SJSA1 (cell line): ENCODE results near the gene LRRC32. TPM values are rescaled to one million over a fixed set of nuclear protein-coding genes. Genes with fewer than 3 reads are reported as not detected.

Experiments used
- DNase-seq, 2 experiments: peaks; one replicate each; pipeline ENCODE4 v3.0.0-alpha.2; 2015 to 2020; ENCODE audit warnings: low spot score in 2 of 2, low read depth in 1 of 2
- H3K27ac ChIP-seq: fragments of 250-450 bp; sonication (Bioruptor Pico); 2 replicates; pipeline ENCODE4 v1.5.1; 2020; ENCODE audit warnings: mild to moderate bottlenecking, moderate library complexity
- H3K27me3 ChIP-seq: fragments of 250-450 bp; sonication (Bioruptor Pico); replicated peaks from 2 replicates; pipeline ENCODE4 v1.5.1; 2020; ENCODE audit warnings: mild to moderate bottlenecking, moderate library complexity
- H3K36me3 ChIP-seq: fragments of 250-450 bp; sonication (Bioruptor Pico); 2 replicates; pipeline ENCODE4 v1.5.1; 2020; ENCODE audit warnings: mild to moderate bottlenecking
- H3K4me1 ChIP-seq: fragments of 250-450 bp; sonication (Bioruptor Pico); replicated peaks from 2 replicates; pipeline ENCODE4 v1.6.1; 2021; ENCODE audit warnings: mild to moderate bottlenecking
- H3K4me3 ChIP-seq: fragments of 250-450 bp; sonication (Bioruptor Pico); 2 replicates; pipeline ENCODE4 v1.5.1; 2020; ENCODE audit warnings: mild to moderate bottlenecking
- H3K9me3 ChIP-seq: fragments of 250-450 bp; sonication (Bioruptor Pico); replicated peaks from 2 replicates; pipeline ENCODE4 v1.5.1; 2020; ENCODE audit warnings: mild to moderate bottlenecking
- total RNA-seq: library from RNA; depleted of rRNA; stranded (reverse); fragments of >200 nt; shearing (Covaris generic); gene quantifications from 2 replicates; pipeline ENCODE4 v1.2.3, GENCODE V29; 2014

The LRRC32 gene
- total RNA-seq, 1 experiment from 2014 or later = 7.8 TPM

DNA sequence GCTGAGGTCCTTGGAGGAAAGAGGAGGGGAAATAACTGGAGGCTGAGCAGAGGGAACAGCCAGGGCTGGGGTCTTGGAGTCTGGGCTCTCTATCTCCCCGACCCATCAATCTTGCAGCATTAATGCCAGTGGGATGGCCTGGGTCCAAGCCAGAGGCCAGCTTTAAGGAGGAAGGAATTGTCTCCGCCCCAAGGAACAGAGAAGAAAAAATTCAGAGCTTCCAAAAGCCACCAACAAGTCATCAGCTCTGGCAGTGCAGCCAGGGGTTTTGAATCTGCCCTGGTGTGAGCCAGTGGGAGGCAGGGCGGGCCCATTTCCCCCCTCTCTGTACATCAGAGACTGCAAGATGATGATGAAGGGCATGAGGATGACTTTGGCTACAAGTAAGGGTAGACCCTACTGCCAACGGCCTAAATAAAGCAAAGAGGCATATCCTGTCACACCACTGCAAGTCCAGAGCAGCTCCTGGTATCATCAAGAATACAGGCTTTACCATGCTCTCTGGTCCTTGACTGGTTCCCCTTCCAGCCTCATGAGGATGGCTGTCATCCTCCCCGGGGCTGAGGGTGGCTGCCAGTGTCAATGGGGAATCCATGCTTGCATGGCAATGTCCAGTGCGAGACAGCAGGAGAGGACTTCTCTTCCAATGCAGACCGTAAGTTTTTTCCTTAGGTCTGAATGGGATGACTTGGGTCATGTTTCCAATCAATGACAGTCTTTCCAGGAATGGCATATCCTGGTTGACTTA, 34.4 kb downstream of the LRRC32 start:
- Histone ChIP-seq H3K27ac (no peak overlapping the region), H3K36me3 (no peaks in the 10 kb centered on the region), H3K9me3 (no peaks in the 10 kb centered on the region), H3K27me3 (no peaks in the 10 kb centered on the region), H3K4me1 (no peaks in the 10 kb centered on the region), H3K4me3 (no peak overlapping the region)
- DNase-seq = no peak

DNA sequence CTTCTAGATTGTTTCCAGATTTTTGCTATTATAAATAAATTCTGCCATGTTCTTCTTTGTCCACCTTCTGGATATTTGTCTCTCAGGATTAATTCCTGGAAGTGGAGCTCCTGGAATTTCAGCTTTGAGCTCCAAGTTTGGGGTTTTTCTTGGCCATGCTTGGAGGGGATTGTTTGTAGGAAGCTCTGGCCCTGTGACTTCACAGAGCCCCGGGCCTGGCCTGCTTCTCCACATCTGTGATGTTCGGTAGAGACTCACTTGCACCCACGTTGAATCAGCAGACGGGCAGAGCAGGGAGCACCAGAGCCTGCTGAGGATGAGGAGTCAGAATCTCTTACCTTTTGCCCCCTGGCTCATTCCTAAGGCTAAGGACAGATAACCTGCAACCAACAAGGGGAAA, 35.7 kb downstream of the LRRC32 start:
- H3K27ac ChIP-seq = no peak overlapping the region
- H3K9me3 ChIP-seq = no peaks in the 10 kb centered on the region
- no peak overlapping the region for H3K4me3 ChIP-seq
- no peak for DNase-seq
- H3K36me3 ChIP-seq = no peaks in the 10 kb centered on the region
- H3K4me1 ChIP-seq = no peaks in the 10 kb centered on the region
- H3K27me3 ChIP-seq = no peaks in the 10 kb centered on the region

DNA sequence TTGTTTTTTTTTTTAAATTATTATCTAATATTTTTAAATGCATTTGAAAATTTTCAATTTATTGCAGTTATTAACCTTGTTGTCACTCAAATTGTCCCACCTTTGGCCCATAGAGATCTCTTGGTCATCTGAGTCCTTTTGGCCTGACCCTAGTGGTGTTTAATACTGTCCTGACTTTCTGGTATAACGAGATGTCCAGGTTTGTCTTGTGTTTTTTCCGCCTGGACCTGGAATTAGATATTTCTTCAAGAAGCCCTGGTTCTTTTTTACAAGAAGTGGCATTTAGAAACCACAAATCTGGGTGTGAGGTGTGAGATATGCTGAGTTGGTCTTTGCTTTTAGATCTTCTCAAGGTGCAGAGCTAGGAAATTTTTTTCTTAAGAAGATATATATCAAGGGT, 38.1 kb downstream of the LRRC32 start:
- H3K4me3 ChIP-seq = no peak overlapping the region
- H3K27me3 ChIP-seq = no peaks in the 10 kb centered on the region
- H3K4me1 ChIP-seq = no peaks in the 10 kb centered on the region
- no peaks in the 10 kb centered on the region for H3K9me3 ChIP-seq
- H3K27ac ChIP-seq = no peak overlapping the region
- no peak for DNase-seq
- H3K36me3 ChIP-seq = no peaks in the 10 kb centered on the region

DNA sequence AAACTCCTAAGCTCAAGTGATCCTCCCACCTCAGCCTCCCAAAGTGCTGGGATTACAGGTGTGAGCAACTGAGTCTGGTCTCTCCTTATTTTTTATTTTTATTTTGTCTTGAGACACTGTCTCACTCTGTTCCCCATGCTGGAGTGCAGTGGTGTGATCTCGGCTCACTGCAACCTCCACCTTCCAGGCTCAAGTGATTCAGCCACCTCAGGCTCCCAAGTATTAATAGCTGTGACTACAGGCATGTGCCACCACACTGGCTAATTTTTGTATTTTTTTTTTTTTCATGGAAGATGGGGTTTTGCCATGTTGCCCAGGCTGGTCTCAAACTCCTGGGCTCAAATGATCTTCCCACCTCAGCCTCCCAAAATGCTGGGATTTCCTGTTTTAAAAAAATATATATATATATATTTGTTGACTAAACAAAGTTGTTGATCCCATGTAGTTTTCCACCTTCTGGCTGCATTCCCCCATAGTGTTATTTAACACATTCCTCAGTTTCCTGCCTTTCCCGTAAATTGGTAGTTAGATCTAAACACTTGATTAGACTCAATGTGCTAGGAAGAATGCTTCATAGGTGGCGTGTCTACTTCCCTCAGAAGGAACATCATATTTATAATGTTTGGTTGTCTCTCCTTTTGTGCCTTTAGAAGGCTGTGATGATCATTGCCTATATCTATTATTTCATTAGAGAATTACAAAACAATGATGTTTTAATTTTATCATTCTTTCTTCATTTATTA, 38.8 kb downstream of the LRRC32 start:
- Histone ChIP-seq H3K27me3 (no peaks in the 10 kb centered on the region), H3K4me3 (no peak overlapping the region), H3K4me1 (peaks cover 6% of the 10 kb centered on the region), H3K36me3 (no peaks in the 10 kb centered on the region), H3K9me3 (no peaks in the 10 kb centered on the region), H3K27ac (no peak overlapping the region)
- DNase-seq = no peak

DNA sequence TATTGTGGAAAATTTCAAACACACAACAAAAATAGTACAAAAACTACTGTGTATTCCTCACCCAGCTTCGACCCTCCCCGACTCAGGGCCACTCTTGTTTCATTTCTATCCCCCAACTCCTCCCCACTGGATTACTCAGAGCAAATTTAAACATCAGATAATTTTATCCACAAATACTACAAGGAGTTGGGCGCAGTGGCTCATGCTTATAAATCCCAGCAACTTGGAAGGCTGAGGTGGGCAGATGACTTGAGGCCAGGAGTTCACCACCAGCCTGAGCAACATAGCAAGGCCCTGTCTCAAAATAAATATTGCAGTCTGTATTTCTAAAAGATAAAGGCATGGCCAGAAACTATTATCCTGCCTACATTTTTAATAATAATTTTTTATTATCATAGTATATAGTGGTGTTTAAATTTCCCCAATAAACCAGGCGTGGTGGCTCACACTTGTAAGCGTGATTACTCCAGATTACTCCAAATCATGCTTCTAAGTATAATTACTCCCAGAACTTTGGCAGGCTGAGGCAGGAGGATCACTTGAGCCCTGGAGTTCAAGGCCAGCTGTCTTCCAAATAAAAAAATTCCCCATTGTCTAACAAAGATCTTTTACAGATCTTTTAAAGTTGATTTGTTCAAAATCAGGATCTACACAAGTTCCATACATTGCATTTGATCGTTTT, 39.8 kb downstream of the LRRC32 start:
- DNase-seq = no peak
- H3K9me3 ChIP-seq = no peaks in the 10 kb centered on the region
- no peak overlapping the region for H3K4me3 ChIP-seq
- H3K27me3 ChIP-seq = no peaks in the 10 kb centered on the region
- H3K4me1 ChIP-seq = peaks cover 9% of the 10 kb centered on the region
- H3K36me3 ChIP-seq = no peaks in the 10 kb centered on the region
- H3K27ac ChIP-seq = no peak overlapping the region

- Histone ChIP-seq H3K27ac (no peak overlapping the region), H3K4me3 (no peak overlapping the region)
Measured at GRCh38 chr11:76629853-76630599, 40.5 kb downstream of the LRRC32 start.

GRCh38 chr11:76629116-76629852, 41.3 kb downstream of the LRRC32 start:
- H3K27ac ChIP-seq = no peak overlapping the region
- H3K9me3 ChIP-seq = no peaks in the 10 kb centered on the region
- H3K4me1 ChIP-seq = peaks cover 9% of the 10 kb centered on the region
- no peaks in the 10 kb centered on the region for H3K36me3 ChIP-seq
- H3K27me3 ChIP-seq = no peaks in the 10 kb centered on the region
- no peak for DNase-seq
- H3K4me3 ChIP-seq = no peak overlapping the region

More at GRCh38 chr11:76629853-76630599, 40.5 kb downstream of the LRRC32 start:
- no peak for DNase-seq
- H3K9me3 ChIP-seq = no peaks in the 10 kb centered on the region
- H3K4me1 ChIP-seq = peaks cover 9% of the 10 kb centered on the region
- no peaks in the 10 kb centered on the region for H3K36me3 ChIP-seq
- no peaks in the 10 kb centered on the region for H3K27me3 ChIP-seq

GRCh38 chr11:76628408-76628947, 42.1 kb downstream of the LRRC32 start:
- H3K27ac ChIP-seq = no peak overlapping the region
- DNase-seq = no peak
- H3K4me3 ChIP-seq = no peak overlapping the region
- H3K9me3 ChIP-seq = no peaks in the 10 kb centered on the region
- H3K36me3 ChIP-seq = no peaks in the 10 kb centered on the region
- H3K4me1 ChIP-seq = peaks cover 15% of the 10 kb centered on the region
- H3K27me3 ChIP-seq = no peaks in the 10 kb centered on the region

- no peaks in the 10 kb centered on the region for H3K27me3 ChIP-seq
- no peak for DNase-seq
- no peaks in the 10 kb centered on the region for H3K36me3 ChIP-seq
- H3K9me3 ChIP-seq = no peaks in the 10 kb centered on the region
- no peak overlapping the region for H3K4me3 ChIP-seq
- H3K27ac ChIP-seq = no peak overlapping the region
- H3K4me1 ChIP-seq = peaks cover 21% of the 10 kb centered on the region
Measured at GRCh38 chr11:76627606-76628005, 42.9 kb downstream of the LRRC32 start.

DNA sequence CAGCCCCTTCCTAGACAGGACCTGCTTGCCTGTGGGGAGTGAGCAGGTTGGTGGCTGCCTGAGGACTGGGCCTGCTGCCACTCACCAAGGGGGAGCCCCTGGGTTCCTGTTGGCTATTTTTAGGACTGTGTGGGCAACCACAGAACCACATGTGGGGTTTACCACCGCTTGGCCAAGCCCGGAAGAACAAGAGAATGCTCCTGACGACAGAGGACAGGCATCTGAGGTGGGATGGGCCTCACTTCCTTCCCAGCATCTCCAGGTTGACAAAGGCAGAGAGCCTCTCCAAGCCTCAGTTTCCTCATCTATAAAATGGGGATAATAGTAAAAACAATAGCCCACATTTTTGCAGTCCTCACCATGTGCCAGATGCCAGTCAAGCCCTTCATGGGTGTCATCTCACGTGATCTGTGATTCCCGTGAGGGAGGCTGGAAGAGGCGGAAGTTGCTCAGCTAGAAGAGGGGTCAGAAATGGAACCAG, 43.6 kb downstream of the LRRC32 start:
- no peaks in the 10 kb centered on the region for H3K27me3 ChIP-seq
- H3K36me3 ChIP-seq = no peaks in the 10 kb centered on the region
- DNase-seq = peak; percentile 39 to 60
- no peak overlapping the region for H3K27ac ChIP-seq
- peaks cover 21% of the 10 kb centered on the region for H3K4me1 ChIP-seq
- H3K4me3 ChIP-seq = no peak overlapping the region
- H3K9me3 ChIP-seq = no peaks in the 10 kb centered on the region

GRCh38 chr11:76626266-76626665, 44.3 kb downstream of the LRRC32 start:
- peaks cover 21% of the 10 kb centered on the region for H3K4me1 ChIP-seq
- no peaks in the 10 kb centered on the region for H3K9me3 ChIP-seq
- no peak for DNase-seq
- H3K4me3 ChIP-seq = no peak overlapping the region
- H3K27ac ChIP-seq = no peak overlapping the region
- no peaks in the 10 kb centered on the region for H3K27me3 ChIP-seq
- H3K36me3 ChIP-seq = no peaks in the 10 kb centered on the region

- Histone ChIP-seq H3K27me3 (no peaks in the 10 kb centered on the region), H3K9me3 (no peaks in the 10 kb centered on the region), H3K27ac (no peak overlapping the region), H3K4me1 (peaks cover 24% of the 10 kb centered on the region), H3K4me3 (no peak overlapping the region), H3K36me3 (no peaks in the 10 kb centered on the region)
- no peak for DNase-seq
Measured at GRCh38 chr11:76625472-76626186, 44.9 kb downstream of the LRRC32 start.
